ENCODE measurements around the gene CHCHD6.

Gene CHCHD6

GRCh38 chr3:126760541-126760940 lies 56.5 kb downstream of the CHCHD6 start:
- DNase-seq (ENCODE audit: low read depth): no peak
- no peak overlapping the region for H3K4me3 ChIP-seq (ENCODE audit: control insufficient read depth, low read depth, low read length)
- TF ChIP-seq CTCF (conservative IDR thresholded peaks at IDR 0.05; ENCODE audit: control insufficient read depth, insufficient read depth, low read depth, low read length): no peak

- no peak for DNase-seq (ENCODE audit: low read depth)
- no peak for TF ChIP-seq CTCF (conservative IDR thresholded peaks at IDR 0.05; ENCODE audit: control insufficient read depth, insufficient read depth, low read depth, low read length)
- H3K4me3 ChIP-seq (ENCODE audit: control insufficient read depth, low read depth, low read length): no peak overlapping the region
These were observed 59.0 kb downstream of the CHCHD6 start for GRCh38 chr3:126763035-126763434.

GRCh38 chr3:126765187-126766069 lies 61.4 kb downstream of the CHCHD6 start:
- no peak overlapping the region for H3K4me3 ChIP-seq (ENCODE audit: control insufficient read depth, low read depth, low read length)
- no peak for DNase-seq (ENCODE audit: low read depth)
- no peak for TF ChIP-seq CTCF (conservative IDR thresholded peaks at IDR 0.05; ENCODE audit: control insufficient read depth, insufficient read depth, low read depth, low read length)

- H3K4me3 ChIP-seq (ENCODE audit: control insufficient read depth, low read depth, low read length): no peak overlapping the region
- no peak for TF ChIP-seq CTCF (conservative IDR thresholded peaks at IDR 0.05; ENCODE audit: control insufficient read depth, insufficient read depth, low read depth, low read length)
- no peak for DNase-seq (ENCODE audit: low read depth)
These were observed 62.6 kb downstream of the CHCHD6 start for GRCh38 chr3:126766653-126767052.

- H3K4me3 ChIP-seq (ENCODE audit: control insufficient read depth, low read depth, low read length): no peak overlapping the region
- no peak for DNase-seq (ENCODE audit: low read depth)
- no peak for TF ChIP-seq CTCF (conservative IDR thresholded peaks at IDR 0.05; ENCODE audit: control insufficient read depth, insufficient read depth, low read depth, low read length)
These were observed 64.9 kb downstream of the CHCHD6 start for GRCh38 chr3:126768903-126769302.

GRCh38 chr3:126770096-126770495 lies 66.1 kb downstream of the CHCHD6 start:
- no peak for DNase-seq (ENCODE audit: low read depth)
- no peak overlapping the region for H3K4me3 ChIP-seq (ENCODE audit: control insufficient read depth, low read depth, low read length)
- no peak for TF ChIP-seq CTCF (conservative IDR thresholded peaks at IDR 0.05; ENCODE audit: control insufficient read depth, insufficient read depth, low read depth, low read length)
